Thyroid gland (tissue), 4 donors: ENCODE measurements around the gene AURKAIP1. TPM values are rescaled to one million over a fixed set of nuclear protein-coding genes. Genes with fewer than 3 reads are reported as not detected.

Experiments used
- DNase-seq, 2 donors: peaks; one replicate each; pipeline ENCODE4 v3.0.0-alpha.2; 2019
- H3K27ac ChIP-seq, 3 donors: fragments of 200-600 bp; sonication (generic); 1 replicate in 2 of 3; 2 replicates in 1 of 3; pipeline ENCODE4 v1.5.1; 2016 to 2019; ENCODE audit warnings: mild to moderate bottlenecking in 1 of 3, moderate library complexity in 1 of 3
- H3K27me3 ChIP-seq: fragments of 200-600 bp; sonication (generic); one replicate; pipeline ENCODE4 v1.5.1; 2019
- H3K36me3 ChIP-seq, 2 donors: fragments of 200-600 bp; sonication (generic); one replicate each; pipeline ENCODE4 v1.5.1; 2016 to 2019
- H3K4me1 ChIP-seq, 2 donors: fragments of 200-600 bp; sonication (generic); one replicate each; pipeline ENCODE4 v1.5.1; 2017 to 2019
- H3K4me3 ChIP-seq, 3 donors: fragments of 200-600 bp; sonication (generic); replicated peaks in 1 of 3; 1 replicate in 2 of 3; 2 replicates in 1 of 3; pipeline ENCODE4 v1.5.1; 2016; ENCODE audit warnings: mild to moderate bottlenecking in 1 of 3
- H3K9me3 ChIP-seq: fragments of 200-600 bp; sonication (generic); one replicate; pipeline ENCODE4 v1.5.1; 2017
- CTCF ChIP-seq, 6 experiments: fragments of 200-600 bp in 3 of 6; fragments of 450-650 bp in 3 of 6; sonication (generic) in 3 of 6; IDR thresholded peaks; one replicate each; pipeline ENCODE4 v1.5.1; 2016 to 2019; ENCODE audit warnings: antibody characterized with exemption in 6 of 6, mild to moderate bottlenecking in 2 of 6, inconsistent platforms in 1 of 6, moderate library complexity in 1 of 6
- POLR2A ChIP-seq, 2 donors: fragments of 450-650 bp; IDR thresholded peaks; one replicate each; pipeline ENCODE4 v1.6.1; 2017; ENCODE audit warnings: antibody characterized with exemption in 2 of 2, mild to moderate bottlenecking in 2 of 2, moderate library complexity in 1 of 2
- WGBS, 2 donors: methylation state at CpG; one replicate each; pipeline ENCODE4 v1.1.5; 2017; 5-methylcytosine and 5-hydroxymethylcytosine counted together
- intact Hi-C: fragments of 100-400 bp; cut with DNase I; formaldehyde crosslinking; loops from one replicate; pipeline ENCODE4 v1.15.1; 2023
- total RNA-seq, 4 donors: library from RNA; depleted of rRNA; stranded (reverse); fragments of >200 nt; gene quantifications; one replicate each; pipeline ENCODE4 v1.2.3, GENCODE V29; 2016

The AURKAIP1 gene
- total RNA-seq, 4 donors from 2014 or later, result 73.8 to 198 (median 105) TPM

GRCh38 chr1:1373815-1374588 lies 1.0 kb downstream of the AURKAIP1 start:
- TF ChIP-seq POLR2A (IDR thresholded peaks at IDR 0.05), result no peak
- no peak for TF ChIP-seq CTCF (IDR thresholded peaks at IDR 0.05)
- WGBS, 2 donors, result 71 to 77% methylated on average over 31 of the region's 52 CpGs
- Histone ChIP-seq H3K9me3 (no peaks in the 10 kb centered on the region), H3K36me3 (peaks cover 0 to 4% of the 10 kb centered on the region in 2 donors), H3K4me1 (peaks cover 23 to 25% of the 10 kb centered on the region in 2 donors), H3K27me3 (no peaks in the 10 kb centered on the region), H3K27ac (peak overlapping the region in 1 of 3 donors; percentile 81), H3K4me3 (peak overlapping the region; percentile 83 to 98 (median 90))
- no peak for DNase-seq
- intact Hi-C loops, result loop anchor here (10.0 kb wide), 1 partner anchor 259 kb away; the partner anchor contains the start of gene C1orf159

GRCh38 chr1:1373051-1373814 lies 1.8 kb downstream of the AURKAIP1 start:
- peaks cover 23 to 25% of the 10 kb centered on the region in 2 donors for H3K4me1 ChIP-seq
- no peak for DNase-seq
- H3K27me3 ChIP-seq, result no peaks in the 10 kb centered on the region
- H3K9me3 ChIP-seq, result no peaks in the 10 kb centered on the region
- H3K36me3 ChIP-seq, result peaks cover 0 to 4% of the 10 kb centered on the region in 2 donors
- TF ChIP-seq CTCF (IDR thresholded peaks at IDR 0.05), result no peak
- TF ChIP-seq POLR2A (IDR thresholded peaks at IDR 0.05), result no peak
- H3K27ac ChIP-seq, result no peak overlapping the region
- intact Hi-C loops, result loop anchor here (10.0 kb wide), 1 partner anchor 258 kb away; the partner anchor contains the start of gene C1orf159
- 90% methylated on average over 13 to 23 of the region's 26 CpGs for WGBS, 2 donors
- H3K4me3 ChIP-seq, result no peak overlapping the region

GRCh38 chr1:1371746-1372711 lies 3.0 kb downstream of the AURKAIP1 start:
- Histone ChIP-seq H3K9me3 (no peaks in the 10 kb centered on the region), H3K27me3 (no peaks in the 10 kb centered on the region), H3K27ac (no peak overlapping the region), H3K4me3 (no peak overlapping the region), H3K4me1 (peaks cover 23 to 25% of the 10 kb centered on the region in 2 donors), H3K36me3 (peaks cover 0 to 4% of the 10 kb centered on the region in 2 donors)
- peak; percentile 66 to 68 for DNase-seq
- WGBS, 2 donors, result 29 to 39% methylated on average over 12 to 14 of the region's 26 CpGs
- intact Hi-C loops, result loop anchor here (10.0 kb wide), 1 partner anchor 257 kb away; the partner anchor contains the start of gene C1orf159
- peak; percentile 76 to 96 (median 86) for TF ChIP-seq CTCF (IDR thresholded peaks at IDR 0.05)
- no peak for TF ChIP-seq POLR2A (IDR thresholded peaks at IDR 0.05)

- TF ChIP-seq CTCF (IDR thresholded peaks at IDR 0.05) (no peak), POLR2A (IDR thresholded peaks at IDR 0.05) (no peak)
- H3K36me3 ChIP-seq, result peaks cover 0 to 4% of the 10 kb centered on the region in 2 donors
- 70 to 82% methylated on average over 10 to 12 of the region's 12 CpGs for WGBS, 2 donors
- H3K27ac ChIP-seq, result no peak overlapping the region
- no peaks in the 10 kb centered on the region for H3K27me3 ChIP-seq
- no peak for DNase-seq
- H3K4me1 ChIP-seq, result peaks cover 23 to 25% of the 10 kb centered on the region in 2 donors
- intact Hi-C loops, result loop anchor here (10.0 kb wide), 1 partner anchor 257 kb away; the partner anchor contains the start of gene C1orf159
- no peaks in the 10 kb centered on the region for H3K9me3 ChIP-seq
- no peak overlapping the region for H3K4me3 ChIP-seq
These were observed 3.7 kb downstream of the AURKAIP1 start for GRCh38 chr1:1371364-1371745.
